Large intestine (tissue), 3 donors: ENCODE measurements around the gene PATL1. TPM values are rescaled to one million over a fixed set of nuclear protein-coding genes. Genes with fewer than 3 reads are reported as not detected.
A peak's percentile ranks its signal among the peaks of the same experiment; 100 is the strongest.

Source experiments
- DNase-seq, 2 donors: peaks; one replicate each; pipeline versions ENCODE4 v3.0.0 to v3.0.0-alpha.2; 2013
- H3K27ac ChIP-seq: one replicate; pipeline ENCODE4 v1.5.1; 2013; ENCODE audit warnings: low read length
- H3K27me3 ChIP-seq: 2 replicates; pipeline ENCODE4 v1.6.1; 2013; ENCODE audit warnings: low read length; ENCODE audit not compliant: control insufficient read depth, insufficient read depth
- H3K36me3 ChIP-seq: 2 replicates; pipeline ENCODE4 v1.6.1; 2013; ENCODE audit warnings: low read length; ENCODE audit not compliant: control insufficient read depth, insufficient read depth
- H3K4me1 ChIP-seq: one replicate; pipeline ENCODE4 v1.6.1; 2013; ENCODE audit warnings: low read length; ENCODE audit not compliant: control insufficient read depth, insufficient read depth
- H3K4me3 ChIP-seq: one replicate; pipeline ENCODE4 v1.5.1; 2013; ENCODE audit warnings: low read length
- H3K9me3 ChIP-seq: one replicate; pipeline ENCODE4 v1.6.1; 2013; ENCODE audit warnings: mild to moderate bottlenecking, low read depth, low read length, moderate library complexity; ENCODE audit not compliant: control insufficient read depth
- WGBS: methylation state at CpG from one replicate; pipeline ENCODE4 v1.1.5; 2013; ENCODE audit warnings: low lambda C conversion rate; ENCODE audit not compliant: insufficient coverage; 5-methylcytosine and 5-hydroxymethylcytosine counted together
- polyA plus RNA-seq: library from polyadenylated mRNA; unstranded; fragments of 120-200 nt; gene quantifications from one replicate; pipeline ENCODE4 v1.2.1, GENCODE V29; 2013

The PATL1 gene
- polyA plus RNA-seq, 1 donor: 38.0 TPM

- H3K27ac ChIP-seq: no peak overlapping the region
- no peaks in the 10 kb centered on the region for H3K27me3 ChIP-seq
- no peak overlapping the region for H3K4me3 ChIP-seq
- H3K9me3 ChIP-seq: no peaks in the 10 kb centered on the region
- peaks cover 10% of the 10 kb centered on the region for H3K4me1 ChIP-seq
- 100% methylated on average over 3 of the region's 8 CpGs for WGBS
- DNase-seq: peak; percentile 23 to 65
- no peaks in the 10 kb centered on the region for H3K36me3 ChIP-seq
Measured at GRCh38 chr11:59676205-59676604, 7.4 kb upstream of the PATL1 start.

GRCh38 chr11:59674291-59674690, 5.5 kb upstream of the PATL1 start:
- Histone ChIP-seq H3K9me3 (no peaks in the 10 kb centered on the region), H3K27ac (no peak overlapping the region), H3K4me1 (peaks cover 7% of the 10 kb centered on the region), H3K36me3 (no peaks in the 10 kb centered on the region), H3K4me3 (no peak overlapping the region), H3K27me3 (no peaks in the 10 kb centered on the region)
- WGBS: no CpG with 5 or more reads among the region's 2 CpGs
- no peak for DNase-seq

GRCh38 chr11:59673291-59673690, 4.5 kb upstream of the PATL1 start:
- no peaks in the 10 kb centered on the region for H3K9me3 ChIP-seq
- H3K36me3 ChIP-seq: no peaks in the 10 kb centered on the region
- DNase-seq: no peak
- peaks cover 7% of the 10 kb centered on the region for H3K4me1 ChIP-seq
- H3K27ac ChIP-seq: no peak overlapping the region
- H3K4me3 ChIP-seq: no peak overlapping the region
- no CpG with 5 or more reads among the region's 2 CpGs for WGBS
- H3K27me3 ChIP-seq: no peaks in the 10 kb centered on the region

- Histone ChIP-seq H3K27ac (no peak overlapping the region), H3K9me3 (no peaks in the 10 kb centered on the region), H3K27me3 (no peaks in the 10 kb centered on the region), H3K4me3 (no peak overlapping the region), H3K36me3 (peaks cover 2% of the 10 kb centered on the region), H3K4me1 (peaks cover 12% of the 10 kb centered on the region)
- WGBS: no CpG with 5 or more reads among the region's 11 CpGs
- no peak for DNase-seq
Measured at GRCh38 chr11:59671471-59671870, 2.6 kb upstream of the PATL1 start.

- Histone ChIP-seq H3K27me3 (no peaks in the 10 kb centered on the region), H3K9me3 (no peaks in the 10 kb centered on the region), H3K27ac (peak overlapping the region; percentile 100), H3K4me1 (peaks cover 12% of the 10 kb centered on the region), H3K4me3 (peak overlapping the region; percentile 88), H3K36me3 (peaks cover 15% of the 10 kb centered on the region)
- DNase-seq: peak in 1 of 2 donors; percentile 19
- no CpG with 5 or more reads among the region's 22 CpGs for WGBS
Measured at GRCh38 chr11:59669611-59670009, 773 bp upstream of the PATL1 start.

- WGBS: 0% methylated on average over 1 of the region's 39 CpGs
- peaks cover 23% of the 10 kb centered on the region for H3K36me3 ChIP-seq
- DNase-seq: peak; percentile 29 to 65
- peaks cover 12% of the 10 kb centered on the region for H3K4me1 ChIP-seq
- H3K27me3 ChIP-seq: no peaks in the 10 kb centered on the region
- H3K27ac ChIP-seq: peak overlapping the region; percentile 70
- H3K9me3 ChIP-seq: no peaks in the 10 kb centered on the region
- H3K4me3 ChIP-seq: peak overlapping the region; percentile 93
Measured at GRCh38 chr11:59668188-59668949, 468 bp downstream of the PATL1 start.

- H3K27ac ChIP-seq: peak overlapping the region; percentile 70
- H3K27me3 ChIP-seq: no peaks in the 10 kb centered on the region
- WGBS: 20% methylated on average over 1 of the region's 3 CpGs
- H3K4me1 ChIP-seq: peaks cover 12% of the 10 kb centered on the region
- no peaks in the 10 kb centered on the region for H3K9me3 ChIP-seq
- no peak for DNase-seq
- peaks cover 27% of the 10 kb centered on the region for H3K36me3 ChIP-seq
- H3K4me3 ChIP-seq: peak overlapping the region; percentile 93
Measured at GRCh38 chr11:59667812-59668187, 1.0 kb downstream of the PATL1 start.

GRCh38 chr11:59666969-59667368, 1.9 kb downstream of the PATL1 start:
- H3K4me1 ChIP-seq: peaks cover 12% of the 10 kb centered on the region
- no peak overlapping the region for H3K4me3 ChIP-seq
- H3K27ac ChIP-seq: no peak overlapping the region
- DNase-seq: no peak
- H3K27me3 ChIP-seq: no peaks in the 10 kb centered on the region
- H3K36me3 ChIP-seq: peaks cover 30% of the 10 kb centered on the region
- H3K9me3 ChIP-seq: no peaks in the 10 kb centered on the region
- WGBS: 100% methylated on average over 1 of the region's 1 CpG

- H3K9me3 ChIP-seq: no peaks in the 10 kb centered on the region
- no peak overlapping the region for H3K4me3 ChIP-seq
- WGBS: 100% methylated on average over 1 of the region's 1 CpG
- H3K27ac ChIP-seq: no peak overlapping the region
- no peaks in the 10 kb centered on the region for H3K27me3 ChIP-seq
- no peaks in the 10 kb centered on the region for H3K4me1 ChIP-seq
- DNase-seq: no peak
- H3K36me3 ChIP-seq: peaks cover 68% of the 10 kb centered on the region
Measured at GRCh38 chr11:59660621-59661020, 8.2 kb downstream of the PATL1 start.

GRCh38 chr11:59659981-59660380, 8.9 kb downstream of the PATL1 start:
- Histone ChIP-seq H3K9me3 (no peaks in the 10 kb centered on the region), H3K36me3 (peaks cover 70% of the 10 kb centered on the region), H3K27ac (no peak overlapping the region), H3K4me1 (no peaks in the 10 kb centered on the region), H3K4me3 (no peak overlapping the region), H3K27me3 (no peaks in the 10 kb centered on the region)
- WGBS: 70% methylated on average over 2 of the region's 2 CpGs
- DNase-seq: no peak

- Histone ChIP-seq H3K27ac (no peak overlapping the region), H3K27me3 (no peaks in the 10 kb centered on the region), H3K4me3 (no peak overlapping the region), H3K9me3 (no peaks in the 10 kb centered on the region), H3K4me1 (no peaks in the 10 kb centered on the region), H3K36me3 (peaks cover 75% of the 10 kb centered on the region)
- DNase-seq: no peak
- no CpG with 5 or more reads among the region's 5 CpGs for WGBS
Measured at GRCh38 chr11:59658036-59658435, 10.8 kb downstream of the PATL1 start.
